K562 (cell line): Measurements from ENCODE around the gene LRGUK. TPM values are rescaled to one million over a fixed set of nuclear protein-coding genes. Genes with fewer than 3 reads are reported as not detected.

ENCODE experiments used
- CBFA2T3 ChIP-seq: fragments of 450-650 bp; IDR thresholded peaks from 2 replicates; pipeline ENCODE4 v1.6.1; 2017
- CHCHD3 ChIP-seq: fragments of 250-450 bp; sonication (Bioruptor Pico); IDR thresholded peaks from 2 replicates; pipeline ENCODE4 v2.1.2; 2022; ENCODE audit warnings: mild to moderate bottlenecking
- CREB5 ChIP-seq: fragments of 250-450 bp; sonication (Bioruptor Pico); IDR thresholded peaks from 2 replicates; pipeline ENCODE4 v1.5.0; 2020; ENCODE audit warnings: mild to moderate bottlenecking
- CTCF ChIP-seq, 3 experiments: IDR thresholded peaks in 2 of 3; conservative IDR thresholded peaks in 1 of 3; 2 replicates each; pipeline ENCODE4 v1.5.1; 2011 to 2012; ENCODE audit warnings: low read length in 3 of 3, mild to moderate bottlenecking in 3 of 3, control low read depth in 2 of 3, improper control_type of control experiment in 1 of 3, inconsistent platforms in 1 of 3, low read depth in 1 of 3, mixed read lengths in 1 of 3, moderate library complexity in 1 of 3; ENCODE audit not compliant: insufficient read depth in 2 of 3
- FOXJ2 ChIP-seq: fragments of 200-800 bp; sonication (Bioruptor generic); IDR thresholded peaks from 2 replicates; pipeline ENCODE4 v1.6.1; 2016; ENCODE audit warnings: missing genetic modification characterization, missing compliant biosample characterization
- GATA2 ChIP-seq: sonication (generic); formaldehyde crosslinking; IDR thresholded peaks from 2 replicates; pipeline ENCODE4 v1.4.0; 2020; ENCODE audit warnings: mild to moderate bottlenecking, missing genetic modification reagents
- KLF16 ChIP-seq: IDR thresholded peaks from 2 replicates; pipeline ENCODE4 v1.6.1; 2016; ENCODE audit warnings: antibody characterized with exemption
- MCM5 ChIP-seq: fragments of 450-650 bp; IDR thresholded peaks from 2 replicates; pipeline ENCODE4 v1.6.1; 2016; ENCODE audit warnings: low read depth
- MYC ChIP-seq, 2 experiments: fragments of 250-450 bp in 1 of 2; sonication (Bioruptor Pico) in 1 of 2; IDR thresholded peaks; 2 replicates each; pipeline versions ENCODE4 v1.5.1 to v1.6.1; 2012 to 2021; ENCODE audit warnings: low read depth in 2 of 2, borderline replicate concordance in 1 of 2, improper control_type of control experiment in 1 of 2, low read length in 1 of 2, mild to moderate bottlenecking in 1 of 2, moderate library complexity in 1 of 2
- NCOA2 ChIP-seq, 2 experiments: fragments of 450-650 bp; IDR thresholded peaks; 2 replicates each; pipeline ENCODE4 v1.6.1; 2018; ENCODE audit warnings: mild to moderate bottlenecking in 2 of 2, moderate library complexity in 1 of 2; ENCODE audit not compliant: partially characterized antibody in 2 of 2
- NCOA6 ChIP-seq: fragments of 450-650 bp; IDR thresholded peaks from 2 replicates; pipeline ENCODE4 v1.6.1; 2017; ENCODE audit warnings: mild to moderate bottlenecking
- SAFB ChIP-seq: fragments of 200-400 bp; formaldehyde crosslinking; IDR thresholded peaks from 2 replicates; pipeline ENCODE4 v1.6.1; 2017; ENCODE audit warnings: low read depth, low read length, borderline replicate concordance
- SP1 ChIP-seq: sonication (generic); formaldehyde crosslinking; IDR thresholded peaks from 2 replicates; pipeline ENCODE4 v1.8.1; 2022; ENCODE audit warnings: mild to moderate bottlenecking, missing genetic modification reagents
- STAT5B ChIP-seq: fragments of 250-450 bp; sonication (Bioruptor Pico); IDR thresholded peaks from 2 replicates; pipeline ENCODE4 v1.8.0; 2021; ENCODE audit warnings: mild to moderate bottlenecking, inconsistent platforms
- TRIM28 ChIP-seq: fragments of 450-650 bp; IDR thresholded peaks from 2 replicates; pipeline ENCODE4 v1.6.1; 2017
- ZC3H4 ChIP-seq: sonication (generic); formaldehyde crosslinking; IDR thresholded peaks from 2 replicates; pipeline ENCODE4 v1.9.0; 2021; ENCODE audit warnings: missing genetic modification reagents, borderline replicate concordance
- ZNF512 ChIP-seq: IDR thresholded peaks from 2 replicates; pipeline ENCODE4 v1.6.1; 2016; ENCODE audit warnings: missing genetic modification characterization, missing compliant biosample characterization
- ZNF76 ChIP-seq: fragments of 250-450 bp; sonication (Bioruptor Pico); IDR thresholded peaks from 2 replicates; pipeline ENCODE4 v1.4.0; 2020; ENCODE audit warnings: mild to moderate bottlenecking, moderate library complexity, borderline replicate concordance
- ZNF766 ChIP-seq: fragments of 200-800 bp; sonication (Bioruptor generic); conservative IDR thresholded peaks from 2 replicates; pipeline ENCODE4 v1.6.1; 2016; ENCODE audit warnings: missing genetic modification characterization, missing compliant biosample characterization
- polyA plus RNA-seq, 8 experiments: library from polyadenylated mRNA; depleted of rRNA in 4 of 8; stranded (reverse) in 5 of 8; unstranded in 3 of 8; fragments of >200 nt; fragmentation: Nextera tagmentation in 2 of 8; fragmentation: Illumina TruSeq in 1 of 8; extraction: Ambion mirVana in 2 of 8; extraction: Trizol in 1 of 8; gene quantifications; 2 replicates each; pipeline versions ENCODE4 v1.2.1 to v1.2.3, GENCODE V29; 2011 to 2014; ENCODE audit warnings: inconsistent platforms in 1 of 8, missing spikeins in 1 of 8
- total RNA-seq, 7 experiments: library from RNA; depleted of rRNA in 6 of 7; stranded (reverse); fragments of >200 nt in 6 of 7; fragmentation: Illumina TruSeq in 2 of 7; extraction: Trizol in 2 of 7; gene quantifications; 2 replicates each; pipeline versions ENCODE4 v1.2.1 to v1.2.3, GENCODE V29; 2011 to 2021; ENCODE audit warnings: low replicate concordance in 1 of 7
- TF ChIP-seq, protein P1 (sequence below), 2 experiments: fragments of 450-650 bp; conservative IDR thresholded peaks; 2 replicates each; pipeline ENCODE4 v1.6.1; 2017; ENCODE audit warnings: mild to moderate bottlenecking in 2 of 2, moderate library complexity in 2 of 2
- TF ChIP-seq, protein P2 (sequence below): sonication (generic); formaldehyde crosslinking; IDR thresholded peaks from 2 replicates; pipeline ENCODE4 v1.8.0; 2023; ENCODE audit warnings: mild to moderate bottlenecking, missing genetic modification reagents

LRGUK gene
- total and polyA plus RNA-seq, 9 of the 15 experiments (the other 6 are each of a cell fraction or from before 2014, with no cell fraction given) = 0.04 to 0.33 (median 0.18) TPM

DNA sequence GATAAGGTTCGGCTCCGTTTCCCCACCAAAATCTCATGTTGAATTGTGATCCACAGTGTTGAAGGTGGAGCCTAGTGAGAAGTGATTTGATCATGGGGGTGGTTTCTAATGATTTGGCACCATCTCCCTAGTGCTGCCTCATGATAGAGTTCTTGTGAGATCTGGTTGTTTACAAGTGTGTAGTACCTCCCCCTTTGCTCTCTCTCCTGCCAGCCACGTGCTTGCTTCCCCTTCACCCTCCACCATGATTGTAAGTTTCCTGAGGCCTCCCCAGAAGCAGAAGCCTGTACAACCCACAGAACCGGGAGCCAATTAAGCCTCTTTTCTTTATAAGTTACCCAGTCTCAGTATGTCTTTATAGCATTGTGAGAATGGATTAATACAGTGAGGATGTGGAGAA is 12.1 kb upstream of the LRGUK start (continued):
- TF ChIP-seq, protein P1, sequence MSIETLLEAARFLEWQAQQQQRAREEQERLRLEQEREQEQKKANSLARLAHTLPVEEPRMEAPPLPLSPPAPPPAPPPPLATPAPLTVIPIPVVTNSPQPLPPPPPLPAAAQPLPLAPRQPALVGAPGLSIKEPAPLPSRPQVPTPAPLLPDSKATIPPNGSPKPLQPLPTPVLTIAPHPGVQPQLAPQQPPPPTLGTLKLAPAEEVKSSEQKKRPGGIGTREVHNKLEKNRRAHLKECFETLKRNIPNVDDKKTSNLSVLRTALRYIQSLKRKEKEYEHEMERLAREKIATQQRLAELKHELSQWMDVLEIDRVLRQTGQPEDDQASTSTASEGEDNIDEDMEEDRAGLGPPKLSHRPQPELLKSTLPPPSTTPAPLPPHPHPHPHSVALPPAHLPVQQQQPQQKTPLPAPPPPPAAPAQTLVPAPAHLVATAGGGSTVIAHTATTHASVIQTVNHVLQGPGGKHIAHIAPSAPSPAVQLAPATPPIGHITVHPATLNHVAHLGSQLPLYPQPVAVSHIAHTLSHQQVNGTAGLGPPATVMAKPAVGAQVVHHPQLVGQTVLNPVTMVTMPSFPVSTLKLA (conservative IDR thresholded peaks at IDR 0.05) = peak; percentile 27 to 35; a peak in 1 of 4 replicates
- TF ChIP-seq ZNF766 (CRISPR knock-in tag) = no peak
- TF ChIP-seq SAFB = no peak
- TF ChIP-seq ZNF76 (CRISPR knock-in tag) = no peak
- TF ChIP-seq TRIM28 = no peak
- no peak for TF ChIP-seq CTCF (IDR thresholded peaks at IDR 0.05 in 2 of 3, conservative IDR thresholded peaks at IDR 0.05 in 1 of 3; ENCODE audit: insufficient read depth in 2 of 3, low read depth in 1 of 3, low read length in 3 of 3)
- no peak for TF ChIP-seq NCOA6
- TF ChIP-seq FOXJ2 = peak; percentile 71
- no peak for TF ChIP-seq GATA2
- no peak for TF ChIP-seq ZC3H4 (CRISPR knock-in tag)
- TF ChIP-seq CBFA2T3 = peak; percentile 49
- no peak for TF ChIP-seq ZNF512
- TF ChIP-seq CREB5 (CRISPR knock-in tag) = no peak
- TF ChIP-seq, protein P2, sequence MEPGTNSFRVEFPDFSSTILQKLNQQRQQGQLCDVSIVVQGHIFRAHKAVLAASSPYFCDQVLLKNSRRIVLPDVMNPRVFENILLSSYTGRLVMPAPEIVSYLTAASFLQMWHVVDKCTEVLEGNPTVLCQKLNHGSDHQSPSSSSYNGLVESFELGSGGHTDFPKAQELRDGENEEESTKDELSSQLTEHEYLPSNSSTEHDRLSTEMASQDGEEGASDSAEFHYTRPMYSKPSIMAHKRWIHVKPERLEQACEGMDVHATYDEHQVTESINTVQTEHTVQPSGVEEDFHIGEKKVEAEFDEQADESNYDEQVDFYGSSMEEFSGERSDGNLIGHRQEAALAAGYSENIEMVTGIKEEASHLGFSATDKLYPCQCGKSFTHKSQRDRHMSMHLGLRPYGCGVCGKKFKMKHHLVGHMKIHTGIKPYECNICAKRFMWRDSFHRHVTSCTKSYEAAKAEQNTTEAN (CRISPR knock-in tag) = no peak
- no peak for TF ChIP-seq NCOA2 (IDR thresholded peaks at IDR 0.05; ENCODE audit: partially characterized antibody in 2 of 2)
- no peak for TF ChIP-seq SP1 (CRISPR knock-in tag)
- no peak for TF ChIP-seq STAT5B (CRISPR knock-in tag)
- TF ChIP-seq CHCHD3 (CRISPR knock-in tag) = no peak
- TF ChIP-seq KLF16 = no peak
- no peak for TF ChIP-seq MCM5
- peak; percentile 38; the same call in 1 of the 2 replicates for TF ChIP-seq MYC (IDR thresholded peaks at IDR 0.05; ENCODE audit: low read depth, low read length)
- no peak for TF ChIP-seq MYC (CRISPR knock-in tag; IDR thresholded peaks at IDR 0.05; ENCODE audit: borderline replicate concordance, low read depth)
